Fibroblast of mammary gland (primary cell): ENCODE results near the gene SLC25A30.

Experiments
- DNase-seq: peaks from one replicate; pipeline ENCODE4 v3.0.0-alpha.2; 2010; ENCODE audit warnings: low read depth
- H3K4me3 ChIP-seq: 2 replicates; pipeline ENCODE4 v1.5.1; 2011; ENCODE audit warnings: low read depth, mild to moderate bottlenecking, low read length, moderate library complexity; ENCODE audit not compliant: control insufficient read depth
- TF ChIP-seq, protein P1 (sequence below): conservative IDR thresholded peaks from 2 replicates; pipeline ENCODE4 v1.5.1; 2011; ENCODE audit warnings: low read depth, low read length, inconsistent platforms; ENCODE audit not compliant: control insufficient read depth, insufficient read depth

SLC25A30 gene

DNA sequence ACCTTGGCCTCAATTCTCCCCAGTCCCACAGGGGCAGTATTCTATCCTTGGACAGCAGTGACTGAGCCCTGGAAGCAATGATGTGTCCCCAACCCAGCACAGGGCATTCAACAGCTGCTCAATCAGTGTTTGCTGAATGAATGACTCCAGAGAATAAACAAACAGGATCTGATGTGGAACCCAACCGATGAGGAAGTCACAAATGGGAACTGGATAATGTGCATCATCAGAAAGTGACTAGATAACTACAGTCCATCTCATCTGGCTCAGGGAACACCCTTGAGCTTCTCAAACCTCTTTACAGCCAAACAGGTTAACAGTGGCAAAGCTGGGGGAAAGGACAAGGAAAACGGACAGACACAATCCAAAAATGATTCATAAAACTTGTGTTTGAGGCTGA, 8.2 kb downstream of the SLC25A30 start:
- H3K4me3 ChIP-seq = no peak overlapping the region
- no peak for DNase-seq
- TF ChIP-seq, protein P1, sequence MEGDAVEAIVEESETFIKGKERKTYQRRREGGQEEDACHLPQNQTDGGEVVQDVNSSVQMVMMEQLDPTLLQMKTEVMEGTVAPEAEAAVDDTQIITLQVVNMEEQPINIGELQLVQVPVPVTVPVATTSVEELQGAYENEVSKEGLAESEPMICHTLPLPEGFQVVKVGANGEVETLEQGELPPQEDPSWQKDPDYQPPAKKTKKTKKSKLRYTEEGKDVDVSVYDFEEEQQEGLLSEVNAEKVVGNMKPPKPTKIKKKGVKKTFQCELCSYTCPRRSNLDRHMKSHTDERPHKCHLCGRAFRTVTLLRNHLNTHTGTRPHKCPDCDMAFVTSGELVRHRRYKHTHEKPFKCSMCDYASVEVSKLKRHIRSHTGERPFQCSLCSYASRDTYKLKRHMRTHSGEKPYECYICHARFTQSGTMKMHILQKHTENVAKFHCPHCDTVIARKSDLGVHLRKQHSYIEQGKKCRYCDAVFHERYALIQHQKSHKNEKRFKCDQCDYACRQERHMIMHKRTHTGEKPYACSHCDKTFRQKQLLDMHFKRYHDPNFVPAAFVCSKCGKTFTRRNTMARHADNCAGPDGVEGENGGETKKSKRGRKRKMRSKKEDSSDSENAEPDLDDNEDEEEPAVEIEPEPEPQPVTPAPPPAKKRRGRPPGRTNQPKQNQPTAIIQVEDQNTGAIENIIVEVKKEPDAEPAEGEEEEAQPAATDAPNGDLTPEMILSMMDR = no peak

DNA sequence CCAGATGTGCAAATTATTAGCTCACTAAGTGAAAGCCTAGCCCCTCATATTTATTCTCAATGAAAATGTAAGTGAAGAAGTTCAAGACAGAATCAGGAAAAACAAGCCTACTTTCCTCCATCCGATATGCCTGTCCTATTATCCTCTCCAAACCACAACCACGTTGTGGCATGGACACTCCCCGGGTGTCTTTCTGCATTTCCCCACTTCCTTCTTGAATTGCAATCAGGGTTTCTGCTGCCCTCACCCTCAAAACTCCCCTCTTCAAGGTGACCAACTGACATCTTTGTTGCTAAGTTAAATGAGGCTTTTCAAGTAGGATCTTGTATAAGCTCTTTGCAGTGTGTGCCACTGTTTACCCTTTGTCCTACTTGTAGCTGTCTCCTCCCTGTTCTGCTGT, 11.8 kb downstream of the SLC25A30 start:
- TF ChIP-seq, protein P1 = no peak

DNA sequence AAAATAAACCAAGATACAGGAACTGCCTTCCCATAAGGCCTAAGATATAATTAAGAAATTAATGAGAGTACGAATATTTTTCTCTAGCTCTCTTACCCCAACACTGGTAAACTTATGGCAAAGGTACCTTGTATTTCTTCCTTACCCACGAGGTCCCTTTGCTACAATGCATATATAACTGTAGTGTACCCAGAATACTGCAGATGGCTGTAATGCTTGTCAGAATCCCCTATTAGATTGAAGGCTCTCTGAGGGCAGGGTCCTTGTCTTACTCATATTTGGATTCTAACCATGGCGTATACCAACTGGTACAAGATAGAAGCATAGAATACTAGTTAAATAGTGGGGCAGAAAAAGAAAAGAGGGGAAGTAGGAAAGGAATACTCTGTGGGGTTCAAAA, 15.1 kb downstream of the SLC25A30 start:
- DNase-seq = no peak
- TF ChIP-seq, protein P1 = no peak
- no peak overlapping the region for H3K4me3 ChIP-seq

More for the DNA sequence above, 11.8 kb downstream of the SLC25A30 start:
- H3K4me3 ChIP-seq = no peak overlapping the region
- no peak for DNase-seq

GRCh38 chr13:45402641-45403040, 15.5 kb downstream of the SLC25A30 start:
- TF ChIP-seq, protein P1 = no peak
- H3K4me3 ChIP-seq = no peak overlapping the region
- no peak for DNase-seq

GRCh38 chr13:45401314-45401713, 16.9 kb downstream of the SLC25A30 start:
- DNase-seq = no peak
- no peak overlapping the region for H3K4me3 ChIP-seq
- TF ChIP-seq, protein P1 = no peak

DNA sequence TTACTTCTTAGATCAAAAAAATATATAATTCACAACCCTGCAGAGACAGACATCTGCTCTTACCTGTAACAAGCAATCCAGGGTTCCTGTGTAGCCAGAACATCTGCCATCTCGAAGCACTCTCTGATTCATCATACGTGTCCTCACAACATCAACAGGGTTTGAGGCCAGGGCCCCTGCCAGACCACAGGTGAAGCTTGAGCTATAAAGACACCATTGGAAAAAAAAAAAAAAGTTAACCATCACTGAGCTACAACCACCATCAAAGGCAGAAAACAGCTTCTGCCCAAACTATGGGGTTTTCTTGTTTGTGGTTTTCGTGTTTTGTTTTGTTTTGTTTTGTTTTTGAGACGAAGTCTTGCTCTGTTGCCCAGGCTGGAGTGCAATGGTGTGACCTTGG, 19.3 kb downstream of the SLC25A30 start:
- no peak for DNase-seq
- TF ChIP-seq, protein P1 = no peak
- no peak overlapping the region for H3K4me3 ChIP-seq

GRCh38 chr13:45396533-45397095, 21.6 kb downstream of the SLC25A30 start:
- no peak overlapping the region for H3K4me3 ChIP-seq
- no peak for DNase-seq
- TF ChIP-seq, protein P1 = no peak
